PFSK-1 (cell line): ENCODE results near the gene ATP5MC2.

Experiments used
- FOXP2 ChIP-seq: optimal IDR thresholded peaks from 2 replicates; pipeline ENCODE3; 2011; ENCODE audit warnings: borderline replicate concordance, control low read depth, inconsistent platforms; ENCODE audit not compliant: insufficient read depth; ENCODE audit errors: extremely low read length, extremely low read depth
- POLR2AphosphoS5 ChIP-seq: IDR thresholded peaks from 2 replicates; pipeline ENCODE4 v1.6.1; 2012; ENCODE audit warnings: low read depth, mild to moderate bottlenecking, control low read depth, low read length, moderate library complexity
- SIN3A ChIP-seq: IDR thresholded peaks from 2 replicates; pipeline ENCODE4 v1.6.1; 2012; ENCODE audit warnings: mild to moderate bottlenecking, low read length, moderate library complexity, borderline replicate concordance; ENCODE audit not compliant: insufficient read depth
- TAF1 ChIP-seq: IDR thresholded peaks from 2 replicates; pipeline ENCODE4 v1.6.1; 2012; ENCODE audit warnings: low read length, control low read depth, borderline replicate concordance; ENCODE audit not compliant: insufficient read depth
- TF ChIP-seq, protein P1 (sequence below), 2 experiments: IDR thresholded peaks; 2 replicates each; pipeline versions ENCODE4 v1.6.1 to v1.8.0; 2011 to 2012; ENCODE audit warnings: low read depth in 2 of 2, low read length in 2 of 2, control low read depth in 1 of 2, inconsistent platforms in 1 of 2, mild to moderate bottlenecking in 1 of 2, moderate library complexity in 1 of 2; ENCODE audit not compliant: insufficient read depth in 1 of 2

Gene ATP5MC2

GRCh38 chr12:53625946-53626701 lies 49.8 kb downstream of the ATP5MC2 start, which contains the start of gene ATF7:
TSS of gene ATF7 (minus strand) at chr12:53626382. CDS start at chr12:53601000, 25,382 bp downstream.
- TF ChIP-seq SIN3A (peak; percentile 80; the same call in 1 of the 2 replicates), TAF1 (peak; percentile 54; the same call in 1 of the 2 replicates), POLR2AphosphoS5 (peak; percentile 74), FOXP2 (peak; percentile 55)
- TF ChIP-seq, protein P1, sequence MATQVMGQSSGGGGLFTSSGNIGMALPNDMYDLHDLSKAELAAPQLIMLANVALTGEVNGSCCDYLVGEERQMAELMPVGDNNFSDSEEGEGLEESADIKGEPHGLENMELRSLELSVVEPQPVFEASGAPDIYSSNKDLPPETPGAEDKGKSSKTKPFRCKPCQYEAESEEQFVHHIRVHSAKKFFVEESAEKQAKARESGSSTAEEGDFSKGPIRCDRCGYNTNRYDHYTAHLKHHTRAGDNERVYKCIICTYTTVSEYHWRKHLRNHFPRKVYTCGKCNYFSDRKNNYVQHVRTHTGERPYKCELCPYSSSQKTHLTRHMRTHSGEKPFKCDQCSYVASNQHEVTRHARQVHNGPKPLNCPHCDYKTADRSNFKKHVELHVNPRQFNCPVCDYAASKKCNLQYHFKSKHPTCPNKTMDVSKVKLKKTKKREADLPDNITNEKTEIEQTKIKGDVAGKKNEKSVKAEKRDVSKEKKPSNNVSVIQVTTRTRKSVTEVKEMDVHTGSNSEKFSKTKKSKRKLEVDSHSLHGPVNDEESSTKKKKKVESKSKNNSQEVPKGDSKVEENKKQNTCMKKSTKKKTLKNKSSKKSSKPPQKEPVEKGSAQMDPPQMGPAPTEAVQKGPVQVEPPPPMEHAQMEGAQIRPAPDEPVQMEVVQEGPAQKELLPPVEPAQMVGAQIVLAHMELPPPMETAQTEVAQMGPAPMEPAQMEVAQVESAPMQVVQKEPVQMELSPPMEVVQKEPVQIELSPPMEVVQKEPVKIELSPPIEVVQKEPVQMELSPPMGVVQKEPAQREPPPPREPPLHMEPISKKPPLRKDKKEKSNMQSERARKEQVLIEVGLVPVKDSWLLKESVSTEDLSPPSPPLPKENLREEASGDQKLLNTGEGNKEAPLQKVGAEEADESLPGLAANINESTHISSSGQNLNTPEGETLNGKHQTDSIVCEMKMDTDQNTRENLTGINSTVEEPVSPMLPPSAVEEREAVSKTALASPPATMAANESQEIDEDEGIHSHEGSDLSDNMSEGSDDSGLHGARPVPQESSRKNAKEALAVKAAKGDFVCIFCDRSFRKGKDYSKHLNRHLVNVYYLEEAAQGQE (IDR thresholded peaks at IDR 0.05; ENCODE audit: insufficient read depth in 1 of 2, low read depth in 2 of 2, low read length in 2 of 2) = no peak

DNA sequence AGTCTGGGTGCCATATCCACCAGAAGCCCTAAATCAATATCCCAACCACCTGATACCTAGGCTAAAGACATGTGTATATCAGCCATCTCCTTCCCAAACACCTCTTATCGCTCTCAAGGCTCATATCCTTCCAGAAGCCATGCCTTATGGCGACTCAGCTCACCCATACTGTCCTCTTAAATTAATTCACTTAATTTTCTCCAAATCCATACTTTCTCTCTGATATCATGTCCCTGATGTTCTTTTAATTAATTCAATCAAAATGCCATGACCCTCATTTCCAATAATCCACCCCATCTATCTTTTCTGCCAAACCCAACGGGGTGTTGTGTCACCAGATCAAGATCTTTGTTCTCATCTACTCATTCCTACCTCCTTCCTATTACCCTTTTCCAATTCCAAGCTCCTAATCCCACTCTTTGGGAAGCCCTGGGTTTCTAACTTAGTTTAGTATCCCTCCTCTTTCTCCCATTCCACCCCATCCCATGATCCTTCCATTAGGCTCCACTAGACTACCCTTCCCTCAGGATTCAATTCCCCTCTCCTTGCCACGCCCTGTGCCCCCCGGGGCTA lies 50.4 kb downstream of the ATP5MC2 start:
- TF ChIP-seq FOXP2 = no peak
- TF ChIP-seq, protein P1 (IDR thresholded peaks at IDR 0.05; ENCODE audit: insufficient read depth in 1 of 2, low read depth in 2 of 2, low read length in 2 of 2) = peak in 1 of 2 experiments; percentile 31; a peak in 1 of 4 replicates

DNA sequence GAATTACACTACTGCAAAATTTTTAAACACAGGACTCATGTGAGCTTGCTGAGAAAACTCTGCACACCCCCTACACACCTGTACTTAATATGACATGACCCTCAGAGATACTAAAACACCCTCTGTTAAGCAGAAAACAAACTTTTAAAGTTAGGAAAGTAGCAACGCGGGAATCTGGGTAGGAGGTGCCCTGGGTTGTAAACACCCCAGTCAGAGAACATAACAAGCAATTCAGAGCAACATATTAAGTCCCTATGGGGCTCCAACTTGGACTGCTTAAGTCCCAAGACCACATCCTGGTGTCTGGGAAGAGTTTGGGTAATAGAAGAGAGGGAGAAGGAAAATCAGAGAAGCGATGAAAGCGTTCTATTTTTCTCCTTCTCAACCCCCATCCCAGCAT lies 50.9 kb downstream of the ATP5MC2 start:
- no peak for TF ChIP-seq SIN3A
- TF ChIP-seq TAF1 = no peak
- no peak for TF ChIP-seq FOXP2
- TF ChIP-seq, protein P1 (IDR thresholded peaks at IDR 0.05; ENCODE audit: insufficient read depth in 1 of 2, low read depth in 2 of 2, low read length in 2 of 2) = no peak
- TF ChIP-seq POLR2AphosphoS5 = no peak

DNA sequence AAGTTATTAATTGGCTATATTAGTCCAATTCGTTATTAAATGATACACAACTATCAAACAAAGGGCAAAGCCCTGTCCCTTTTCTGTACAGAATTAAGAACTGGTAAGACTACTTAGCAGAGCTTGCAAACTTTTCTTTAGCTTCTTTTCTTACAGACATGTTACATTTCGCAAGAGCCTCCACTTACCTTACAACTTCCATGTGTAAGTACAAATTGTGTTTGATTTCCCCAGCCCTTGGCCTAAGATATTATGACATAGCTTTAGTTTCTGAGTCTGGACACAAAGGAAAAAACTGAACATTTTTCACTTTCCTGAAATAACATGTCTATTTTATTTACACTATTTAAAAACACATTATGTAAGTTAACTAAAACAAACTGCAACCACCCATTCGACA lies 51.4 kb downstream of the ATP5MC2 start:
- TF ChIP-seq TAF1 (no peak), FOXP2 (no peak), POLR2AphosphoS5 (no peak), SIN3A (no peak)
- TF ChIP-seq, protein P1 (IDR thresholded peaks at IDR 0.05; ENCODE audit: insufficient read depth in 1 of 2, low read depth in 2 of 2, low read length in 2 of 2) = no peak
